Measurements from ENCODE around the gene GALNT9.

Gene GALNT9

GRCh38 chr12:132347176-132347855 lies 17.9 kb upstream of the GALNT9 start:
- TF ChIP-seq, protein P1, sequence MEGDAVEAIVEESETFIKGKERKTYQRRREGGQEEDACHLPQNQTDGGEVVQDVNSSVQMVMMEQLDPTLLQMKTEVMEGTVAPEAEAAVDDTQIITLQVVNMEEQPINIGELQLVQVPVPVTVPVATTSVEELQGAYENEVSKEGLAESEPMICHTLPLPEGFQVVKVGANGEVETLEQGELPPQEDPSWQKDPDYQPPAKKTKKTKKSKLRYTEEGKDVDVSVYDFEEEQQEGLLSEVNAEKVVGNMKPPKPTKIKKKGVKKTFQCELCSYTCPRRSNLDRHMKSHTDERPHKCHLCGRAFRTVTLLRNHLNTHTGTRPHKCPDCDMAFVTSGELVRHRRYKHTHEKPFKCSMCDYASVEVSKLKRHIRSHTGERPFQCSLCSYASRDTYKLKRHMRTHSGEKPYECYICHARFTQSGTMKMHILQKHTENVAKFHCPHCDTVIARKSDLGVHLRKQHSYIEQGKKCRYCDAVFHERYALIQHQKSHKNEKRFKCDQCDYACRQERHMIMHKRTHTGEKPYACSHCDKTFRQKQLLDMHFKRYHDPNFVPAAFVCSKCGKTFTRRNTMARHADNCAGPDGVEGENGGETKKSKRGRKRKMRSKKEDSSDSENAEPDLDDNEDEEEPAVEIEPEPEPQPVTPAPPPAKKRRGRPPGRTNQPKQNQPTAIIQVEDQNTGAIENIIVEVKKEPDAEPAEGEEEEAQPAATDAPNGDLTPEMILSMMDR (IDR thresholded peaks at IDR 0.05; ENCODE audit: poor library complexity, severe bottlenecking): no peak
- no peaks in the 10 kb centered on the region for H3K9me3 ChIP-seq (ENCODE audit: severe bottlenecking)
- ATAC-seq (ENCODE audit: low read depth) (no peak), DNase-seq (ENCODE audit: low spot score) (no peak)
- no peak overlapping the region for H3K27ac ChIP-seq (ENCODE audit: poor library complexity, severe bottlenecking)
- H3K27me3 ChIP-seq (ENCODE audit: insufficient read depth, poor library complexity, severe bottlenecking): peaks cover 33% of the 10 kb centered on the region
- no peaks in the 10 kb centered on the region for H3K4me1 ChIP-seq (ENCODE audit: insufficient read depth, poor library complexity, severe bottlenecking)
- no peaks in the 10 kb centered on the region for H3K36me3 ChIP-seq (ENCODE audit: low read depth)
- no peak overlapping the region for H3K4me3 ChIP-seq (ENCODE audit: severe bottlenecking)

DNA sequence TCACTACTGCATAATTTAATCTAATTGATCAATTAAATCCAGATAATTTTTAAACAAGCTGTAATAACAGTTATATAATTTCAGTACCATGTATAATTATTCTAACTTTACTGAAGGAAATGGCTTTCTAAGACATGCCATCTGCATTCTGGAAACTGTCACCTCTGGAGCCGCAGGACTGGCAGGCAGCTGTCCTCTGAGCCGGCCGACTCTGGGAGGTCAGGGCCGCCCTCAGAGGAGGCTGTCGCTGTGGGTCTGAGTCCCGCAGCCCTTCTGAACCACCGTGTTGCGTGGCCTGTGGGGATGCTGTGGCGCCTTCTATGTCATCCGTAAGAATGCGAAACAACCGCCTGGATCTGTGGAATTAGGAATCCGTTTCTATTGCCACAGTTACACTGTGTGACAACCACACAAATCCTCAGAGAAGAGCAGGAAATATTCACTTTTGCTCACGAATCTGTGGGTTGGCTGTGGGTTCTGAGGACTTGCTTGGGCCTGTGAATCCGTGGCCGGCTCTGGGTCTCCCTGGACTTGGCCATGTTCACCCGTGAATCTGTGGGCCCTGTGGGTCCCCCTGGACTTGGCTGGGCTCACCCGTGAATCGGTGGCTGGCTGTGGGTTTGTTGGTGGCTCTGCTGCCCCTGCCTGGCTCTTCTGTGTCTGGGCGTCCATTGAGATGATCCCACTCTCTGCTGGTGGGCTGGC lies 17.2 kb upstream of the GALNT9 start:
- ATAC-seq (ENCODE audit: low read depth) (no peak), DNase-seq (ENCODE audit: low spot score) (no peak)
- Histone ChIP-seq H3K36me3 (ENCODE audit: low read depth) (no peaks in the 10 kb centered on the region), H3K4me1 (ENCODE audit: insufficient read depth, poor library complexity, severe bottlenecking) (no peaks in the 10 kb centered on the region), H3K9me3 (ENCODE audit: severe bottlenecking) (no peaks in the 10 kb centered on the region), H3K27me3 (ENCODE audit: insufficient read depth, poor library complexity, severe bottlenecking) (peaks cover 33% of the 10 kb centered on the region), H3K4me3 (ENCODE audit: severe bottlenecking) (no peak overlapping the region), H3K27ac (ENCODE audit: poor library complexity, severe bottlenecking) (no peak overlapping the region)
- TF ChIP-seq, protein P1 (IDR thresholded peaks at IDR 0.05; ENCODE audit: poor library complexity, severe bottlenecking): no peak

DNA sequence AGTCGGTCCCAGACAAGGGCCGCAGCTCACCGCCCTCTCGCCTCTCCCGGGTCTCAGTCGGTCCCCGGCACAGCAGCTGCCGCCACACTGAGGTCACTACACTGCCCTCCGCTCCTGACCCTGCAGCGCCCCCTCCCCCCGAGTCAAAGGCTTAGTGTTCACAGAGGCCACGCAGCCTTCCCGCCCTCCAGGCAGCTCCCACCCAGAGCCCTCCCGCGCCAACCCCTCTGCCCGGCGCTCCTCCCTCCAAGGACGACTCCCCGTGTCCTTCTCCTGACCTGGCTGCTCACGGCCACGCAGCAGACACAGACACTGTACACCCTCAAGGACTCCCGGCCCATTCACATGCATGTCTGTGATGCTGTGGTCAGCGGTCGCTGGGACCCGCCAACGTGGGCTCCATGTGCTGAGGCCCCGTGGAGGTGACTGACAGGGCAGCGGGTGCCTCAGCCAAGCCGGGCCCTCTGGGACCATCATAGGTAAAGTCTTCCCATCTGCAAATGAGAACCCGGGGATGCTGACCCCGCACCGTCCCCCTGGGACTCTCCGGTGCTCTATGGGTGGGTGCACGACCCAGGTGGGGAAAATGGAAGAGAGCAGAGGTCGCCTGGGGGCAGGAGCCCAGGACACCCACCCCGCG lies 16.3 kb upstream of the GALNT9 start:
- TF ChIP-seq, protein P1 (IDR thresholded peaks at IDR 0.05; ENCODE audit: poor library complexity, severe bottlenecking): no peak
- Histone ChIP-seq H3K27ac (ENCODE audit: poor library complexity, severe bottlenecking) (no peak overlapping the region), H3K36me3 (ENCODE audit: low read depth) (no peaks in the 10 kb centered on the region), H3K27me3 (ENCODE audit: insufficient read depth, poor library complexity, severe bottlenecking) (peaks cover 33% of the 10 kb centered on the region), H3K9me3 (ENCODE audit: severe bottlenecking) (no peaks in the 10 kb centered on the region), H3K4me1 (ENCODE audit: insufficient read depth, poor library complexity, severe bottlenecking) (no peaks in the 10 kb centered on the region), H3K4me3 (ENCODE audit: severe bottlenecking) (no peak overlapping the region)
- no peak for ATAC-seq (ENCODE audit: low read depth)
- no peak for DNase-seq (ENCODE audit: low spot score)

DNA sequence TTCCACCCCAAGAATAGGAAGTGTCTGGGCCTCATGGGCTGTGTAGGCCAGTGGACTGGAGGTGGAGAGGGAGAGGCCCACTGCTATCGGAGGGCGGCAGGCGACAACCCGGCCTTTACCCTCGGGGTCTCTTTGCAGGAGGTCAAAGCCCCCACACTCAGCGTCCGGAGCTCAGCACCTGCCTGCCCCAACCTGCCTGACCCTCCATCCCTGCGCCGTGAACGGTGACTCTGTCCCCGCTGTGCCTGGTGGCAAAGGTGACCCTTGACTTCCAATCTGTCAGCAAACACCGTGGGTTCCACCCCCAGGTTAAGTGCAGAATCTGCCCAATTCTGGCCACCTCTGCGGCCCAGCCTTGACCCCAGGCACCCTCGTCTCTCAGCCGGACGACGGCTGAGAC lies 15.7 kb upstream of the GALNT9 start:
- no peaks in the 10 kb centered on the region for H3K4me1 ChIP-seq (ENCODE audit: insufficient read depth, poor library complexity, severe bottlenecking)
- no peak overlapping the region for H3K27ac ChIP-seq (ENCODE audit: poor library complexity, severe bottlenecking)
- no peak for DNase-seq (ENCODE audit: low spot score)
- no peaks in the 10 kb centered on the region for H3K9me3 ChIP-seq (ENCODE audit: severe bottlenecking)
- TF ChIP-seq, protein P1 (IDR thresholded peaks at IDR 0.05; ENCODE audit: poor library complexity, severe bottlenecking): no peak
- no peaks in the 10 kb centered on the region for H3K36me3 ChIP-seq (ENCODE audit: low read depth)
- ATAC-seq (ENCODE audit: low read depth): no peak
- H3K4me3 ChIP-seq (ENCODE audit: severe bottlenecking): no peak overlapping the region
- peaks cover 35% of the 10 kb centered on the region for H3K27me3 ChIP-seq (ENCODE audit: insufficient read depth, poor library complexity, severe bottlenecking)
